Activated CD4-positive, alpha-beta T cell treated with anti-CD3 and anti-CD28 coated beads for 4 hours (primary cell): ENCODE results near the gene FAIM.
A peak's percentile ranks its signal among the peaks of the same experiment; 100 is the strongest.
"Not testable (repeated sequence)": the region's sequence is repeated elsewhere in the genome, so short reads cannot be mapped to it uniquely, and the experiment has no call there.

Experiments used
- DNase-seq, 2 donors: peaks; one replicate each; pipeline ENCODE4 v3.0.0-alpha.2; 2020

FAIM gene, protein sequence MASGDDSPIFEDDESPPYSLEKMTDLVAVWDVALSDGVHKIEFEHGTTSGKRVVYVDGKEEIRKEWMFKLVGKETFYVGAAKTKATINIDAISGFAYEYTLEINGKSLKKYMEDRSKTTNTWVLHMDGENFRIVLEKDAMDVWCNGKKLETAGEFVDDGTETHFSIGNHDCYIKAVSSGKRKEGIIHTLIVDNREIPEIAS

DNA sequence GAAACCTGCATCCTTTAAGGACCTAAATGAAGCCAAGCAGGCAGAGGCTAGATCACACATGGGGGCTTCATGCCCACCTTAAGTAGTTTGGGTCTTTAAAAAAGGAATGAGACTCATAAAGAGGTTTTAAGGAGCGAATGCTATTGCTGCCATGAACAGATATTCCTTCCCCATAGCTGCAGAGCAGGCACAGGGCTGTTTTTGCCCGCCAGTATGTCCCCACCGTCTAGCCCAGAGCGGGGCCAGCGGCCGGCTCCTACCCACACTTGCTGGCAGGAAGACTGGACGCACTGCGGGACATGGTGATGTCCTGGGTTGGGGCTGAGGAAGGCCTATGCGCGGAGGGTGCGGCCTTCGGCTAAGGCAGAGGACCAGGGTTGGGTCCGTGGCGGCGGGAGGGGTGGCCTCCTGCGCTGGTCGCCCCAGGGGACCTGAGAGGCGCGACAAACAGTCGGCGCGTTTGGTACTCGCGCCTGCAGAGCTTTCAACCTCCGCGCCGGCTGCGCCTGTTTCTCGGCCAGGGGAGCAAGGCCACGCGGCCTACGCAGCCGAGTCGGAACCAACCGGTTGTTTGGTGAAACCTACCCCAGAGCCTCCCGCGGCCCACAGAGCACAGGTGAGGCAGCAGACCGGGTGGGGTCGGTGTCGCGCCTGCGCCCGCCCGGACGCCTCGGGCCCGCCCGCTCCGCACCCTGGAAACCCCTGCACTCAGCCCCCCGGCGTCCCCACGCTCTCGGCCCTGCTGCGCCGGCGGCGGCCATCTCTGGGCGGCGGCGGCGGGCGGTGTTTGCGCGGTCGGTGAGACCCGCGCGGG lies at the start of gene FAIM:
Gene FAIM, plus strand, starts transcription at position 450 of the 814 bp plus-strand sequence. CDS start 10,956 bp downstream, outside the sequence.
- peak; percentile 55 to 61 for DNase-seq

DNA sequence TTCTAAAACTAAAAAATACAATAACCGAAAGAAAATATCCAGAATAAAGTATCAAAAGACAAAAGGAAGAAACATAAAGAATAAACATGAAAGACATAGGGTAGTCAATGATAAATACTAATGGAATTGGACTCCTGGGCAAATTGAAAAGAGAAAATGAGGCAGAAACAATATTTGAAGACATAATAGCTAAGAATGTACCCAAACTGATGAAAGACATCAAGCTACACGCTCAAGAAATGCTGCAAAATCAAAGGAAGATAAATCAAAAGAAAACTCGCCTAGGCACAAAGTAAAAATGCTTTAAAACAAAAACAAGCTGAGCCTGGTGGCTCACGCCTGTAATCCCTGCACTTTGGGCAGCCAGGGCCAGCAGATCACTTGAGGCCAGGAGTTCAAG lies 49.4 kb upstream of the FAIM start:
- DNase-seq, result no peak

DNA sequence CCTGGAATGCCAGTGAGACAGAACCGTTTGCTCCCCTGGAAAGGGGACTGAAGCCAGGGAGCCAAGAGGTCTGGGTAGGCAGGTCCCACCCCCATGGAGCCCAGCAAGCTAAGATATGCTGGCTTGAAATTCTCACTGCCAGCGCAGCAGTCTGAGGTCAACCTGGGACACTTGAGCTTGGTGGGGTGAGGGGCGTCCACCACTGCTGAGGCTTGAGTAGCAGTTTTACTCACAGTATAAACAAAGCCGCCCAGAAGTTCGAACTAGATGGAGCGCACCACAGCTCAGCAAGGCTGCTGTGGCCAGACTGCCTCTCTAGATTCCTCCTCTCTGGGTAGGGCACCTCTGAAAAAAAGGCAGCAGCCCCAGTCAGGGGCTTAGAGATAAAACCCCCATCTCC lies 48.1 kb upstream of the FAIM start:
- no peak for DNase-seq

DNA sequence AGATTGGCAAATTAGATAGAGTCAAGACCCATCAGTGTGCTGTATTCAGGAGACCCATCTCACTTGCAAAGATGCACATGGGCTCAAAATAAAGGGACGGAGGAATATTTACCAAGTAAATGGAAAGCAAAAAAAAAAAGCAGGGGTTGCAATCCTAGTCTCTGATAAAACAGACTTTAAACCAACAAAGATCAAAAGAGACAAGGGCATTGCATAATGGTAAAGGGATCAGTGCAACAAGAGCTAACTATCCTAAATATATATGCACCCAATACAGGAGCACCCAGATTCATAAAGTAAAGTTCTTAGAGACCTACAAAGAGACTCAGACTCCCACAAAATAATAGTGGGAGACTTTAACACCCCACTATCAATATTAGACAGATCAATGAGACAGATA lies 45.7 kb upstream of the FAIM start:
- DNase-seq, result not testable (repeated sequence)

DNA sequence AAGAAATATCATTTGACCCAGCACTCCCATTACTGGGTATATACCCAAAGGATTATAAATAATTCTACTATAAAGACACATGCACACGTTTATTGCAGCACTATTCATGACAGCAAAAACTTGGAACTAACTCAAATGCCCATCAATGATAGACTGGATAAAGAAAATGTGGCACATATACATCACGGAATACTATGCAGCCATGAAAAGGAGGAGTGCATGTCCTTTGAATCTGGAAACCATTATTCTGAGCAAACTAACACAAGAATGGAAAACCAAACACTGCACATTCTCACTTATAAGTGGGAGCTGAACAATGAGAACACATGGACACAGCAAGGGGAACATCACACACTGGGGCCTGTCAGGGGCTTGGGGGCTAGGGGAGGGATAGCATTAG lies 42.3 kb upstream of the FAIM start:
- not testable (repeated sequence) for DNase-seq

DNA sequence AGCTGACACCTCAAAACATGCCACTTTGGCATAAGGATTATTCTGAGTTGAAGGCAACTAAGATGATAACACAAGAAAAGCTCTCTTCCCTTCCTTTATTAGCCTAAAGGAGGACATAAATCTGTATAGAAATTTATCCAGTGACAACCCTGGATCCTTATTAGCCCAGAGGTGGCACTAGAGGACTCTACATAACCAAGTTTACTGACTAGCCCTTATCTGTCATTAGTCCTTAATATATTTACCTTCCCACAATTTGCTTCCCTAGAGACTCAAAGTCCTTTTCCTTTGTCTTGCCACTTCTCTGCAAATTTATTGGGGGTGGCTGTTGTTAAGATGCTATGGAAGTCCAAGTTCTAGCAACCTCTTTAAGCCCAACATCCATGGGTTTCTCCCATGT lies 41.2 kb upstream of the FAIM start:
- DNase-seq, result no peak

DNA sequence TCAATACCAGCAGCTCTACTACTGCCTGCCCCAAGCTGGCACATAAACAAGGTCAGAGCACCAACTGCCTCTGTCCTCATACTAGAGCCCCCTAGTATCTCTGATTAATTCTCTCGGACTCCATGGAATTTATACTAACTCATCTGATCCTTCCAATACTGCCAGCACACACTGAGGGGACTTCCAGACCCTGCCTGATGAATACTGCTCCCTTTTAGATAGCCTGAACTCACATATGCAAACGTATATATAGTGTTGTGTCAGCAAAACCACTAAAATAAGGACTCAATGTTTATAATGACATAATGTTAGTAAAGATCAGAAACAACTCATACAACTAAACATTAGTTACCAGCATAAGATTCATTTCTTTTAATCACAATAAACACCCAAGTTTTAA lies 39.5 kb upstream of the FAIM start:
- DNase-seq, result no peak

DNA sequence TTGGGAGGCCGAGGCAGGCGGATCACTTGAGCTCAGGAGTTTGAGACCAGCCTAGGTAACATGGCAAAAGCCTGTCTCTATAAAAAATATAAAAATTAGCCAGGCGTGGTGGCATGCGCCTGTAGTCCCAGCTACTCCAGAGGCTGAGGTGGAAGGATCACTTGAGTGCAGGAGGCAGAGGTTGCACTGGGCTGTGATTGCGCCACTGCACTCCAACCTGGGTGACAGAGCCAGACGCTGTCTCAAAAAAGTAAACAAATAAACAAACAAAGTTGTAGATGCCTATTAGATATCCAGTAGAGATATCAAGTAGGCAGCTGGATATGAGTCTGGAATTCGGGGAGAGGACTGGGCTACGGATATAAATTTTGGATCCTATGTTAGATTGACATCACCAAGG lies 38.9 kb upstream of the FAIM start:
- DNase-seq, result not testable (repeated sequence)

DNA sequence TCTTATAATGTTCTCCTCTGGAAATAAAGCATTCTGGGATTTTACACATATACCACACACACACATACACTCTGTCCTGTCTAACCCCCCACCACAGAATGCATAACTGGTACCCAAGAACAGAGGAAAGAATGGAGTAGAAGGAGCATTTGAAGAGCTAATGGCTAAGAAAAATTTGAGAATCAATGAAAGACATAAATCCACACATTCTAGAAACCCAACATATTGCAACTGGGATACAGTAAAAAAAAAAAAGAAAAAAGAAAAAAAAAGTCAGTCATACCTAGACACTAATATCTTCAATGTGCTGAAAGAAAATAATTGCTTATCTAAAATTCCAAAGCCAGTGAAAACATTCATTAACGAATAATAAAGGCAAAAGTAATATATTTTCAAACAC lies 35.4 kb upstream of the FAIM start:
- no peak for DNase-seq

DNA sequence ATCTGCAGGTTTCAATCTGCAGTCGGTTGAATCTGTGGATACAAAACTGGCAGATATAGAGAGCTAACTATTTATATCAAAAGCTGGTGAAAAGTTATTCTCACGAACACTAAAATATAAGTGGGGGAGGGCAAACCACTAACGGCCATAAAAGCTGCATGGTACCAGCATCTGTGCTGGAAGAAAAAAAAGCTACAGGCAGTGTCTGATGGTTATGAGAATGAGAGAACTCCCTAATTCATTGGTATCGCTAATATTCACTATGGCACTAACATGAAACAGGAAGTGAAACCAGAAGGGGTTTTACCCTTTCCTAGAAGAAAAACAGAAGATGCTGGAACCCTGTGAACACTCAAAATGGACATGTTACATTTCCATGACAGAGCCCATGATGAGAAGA lies 30.4 kb upstream of the FAIM start:
- no peak for DNase-seq

DNA sequence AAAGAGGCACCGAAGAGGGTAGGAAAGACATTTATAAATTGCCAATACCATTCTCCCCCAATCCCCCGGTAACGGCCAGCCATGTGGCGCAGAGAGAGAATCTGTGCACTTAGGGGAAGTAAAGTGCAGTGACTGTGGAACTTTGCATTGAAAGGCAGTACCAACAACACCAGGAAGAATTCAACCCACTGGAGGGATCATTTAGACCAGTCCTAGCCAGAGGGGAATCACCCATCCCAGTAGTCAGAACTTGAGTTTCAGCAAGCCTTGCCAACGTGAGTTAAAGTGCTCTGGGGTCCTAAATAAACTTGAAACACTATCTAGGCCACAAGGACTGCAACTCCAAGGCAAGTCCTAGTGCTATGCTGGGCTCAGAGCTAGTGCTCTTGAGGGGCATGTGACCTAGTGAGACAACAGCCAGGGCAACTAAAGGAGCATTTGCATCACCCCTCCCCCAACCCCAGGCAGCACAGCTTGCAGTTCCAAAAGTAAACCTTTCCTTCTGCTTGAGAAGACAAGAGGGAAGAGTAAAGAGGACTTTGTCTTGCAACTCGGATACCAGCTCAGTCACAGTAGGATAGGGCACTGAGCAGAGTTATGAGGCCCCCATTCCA lies 29.5 kb upstream of the FAIM start:
- no peak for DNase-seq

DNA sequence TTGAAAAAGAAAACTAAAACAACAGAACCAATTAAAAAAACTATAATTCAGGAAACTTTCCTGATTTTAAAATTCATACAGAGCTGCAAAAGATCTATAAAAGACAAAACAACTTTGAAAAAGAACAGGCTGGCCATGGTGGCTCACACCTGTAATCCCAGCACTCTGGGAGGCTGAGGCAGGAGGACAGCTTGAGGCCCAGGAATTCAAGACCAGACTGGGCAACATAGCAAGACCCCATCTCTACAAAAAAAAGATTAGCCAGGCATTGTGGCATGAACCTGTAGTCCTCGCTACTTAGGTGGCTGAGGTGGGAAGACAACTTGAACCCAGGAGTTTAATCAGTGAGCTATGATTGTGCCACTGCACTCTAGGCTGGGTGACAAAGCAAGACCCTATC lies 21.2 kb upstream of the FAIM start:
- DNase-seq, result no peak

DNA sequence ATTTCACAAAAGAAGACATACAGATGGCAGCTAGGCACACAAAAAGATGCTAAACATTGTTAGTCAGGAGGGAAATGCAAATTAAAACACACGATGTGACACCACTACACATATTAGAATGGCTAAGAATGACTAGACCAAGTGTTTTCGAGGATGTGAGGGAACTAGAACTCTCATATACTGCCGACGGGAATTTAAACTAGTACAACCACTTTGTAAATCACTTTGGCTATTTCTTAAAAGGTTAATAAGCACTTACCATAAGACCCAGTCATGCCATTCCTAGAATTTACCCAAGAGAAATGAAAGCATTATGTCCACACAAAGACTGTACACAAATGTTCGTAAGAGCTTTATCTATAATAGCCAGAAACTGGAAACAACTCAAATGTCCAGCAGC lies 20.1 kb upstream of the FAIM start:
- DNase-seq, result no peak

DNA sequence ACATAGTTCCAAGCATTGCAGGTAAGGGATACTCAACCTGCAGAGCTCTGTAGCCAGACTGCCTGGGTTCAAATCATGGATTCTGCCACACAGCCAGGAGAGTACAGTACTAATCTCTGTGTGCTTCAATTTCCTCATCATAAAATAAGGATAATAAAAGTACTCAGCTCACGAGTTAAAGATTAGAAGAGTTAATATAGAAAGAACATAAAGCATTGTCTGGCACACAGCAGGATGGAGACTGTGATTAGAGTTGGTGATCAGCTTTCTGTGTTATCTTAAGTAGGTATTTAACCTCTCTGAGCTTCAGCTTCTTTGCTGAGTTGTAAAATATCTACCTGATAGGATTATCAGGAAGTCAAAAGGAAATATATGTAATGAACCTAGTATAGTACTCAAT lies 17.2 kb upstream of the FAIM start:
- DNase-seq, result no peak

DNA sequence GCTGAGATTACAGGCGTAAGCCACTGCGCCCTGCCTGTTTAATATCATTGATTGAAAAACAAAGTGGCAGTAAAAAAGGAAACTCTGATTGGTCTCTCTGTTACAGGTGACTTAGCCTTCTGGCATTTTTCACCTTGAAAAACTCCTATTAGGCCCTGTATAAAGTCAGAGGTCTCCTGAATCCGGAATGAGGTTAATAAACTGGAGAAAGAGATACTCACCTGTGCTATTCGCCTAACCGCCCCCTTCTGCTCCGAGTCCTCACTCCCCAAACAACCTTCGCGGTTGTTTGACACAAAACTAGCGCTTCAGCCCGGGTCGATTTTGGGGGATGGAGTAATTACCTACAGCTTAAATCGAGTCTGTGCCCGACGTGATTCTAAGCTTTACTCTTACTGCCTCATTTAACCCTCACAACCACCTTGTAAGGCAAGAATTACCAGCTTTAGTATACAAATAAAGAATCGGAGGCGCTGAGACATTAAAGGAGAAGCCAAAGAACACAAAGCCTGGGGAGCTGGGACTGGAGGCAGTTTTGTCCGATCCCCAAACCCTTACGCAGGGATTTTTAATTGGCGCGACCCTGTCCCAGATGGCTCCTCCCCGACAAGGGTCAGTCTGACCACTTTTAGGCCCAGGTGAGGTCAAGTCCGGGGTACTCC lies 15.0 kb upstream of the FAIM start:
- DNase-seq, result no peak

DNA sequence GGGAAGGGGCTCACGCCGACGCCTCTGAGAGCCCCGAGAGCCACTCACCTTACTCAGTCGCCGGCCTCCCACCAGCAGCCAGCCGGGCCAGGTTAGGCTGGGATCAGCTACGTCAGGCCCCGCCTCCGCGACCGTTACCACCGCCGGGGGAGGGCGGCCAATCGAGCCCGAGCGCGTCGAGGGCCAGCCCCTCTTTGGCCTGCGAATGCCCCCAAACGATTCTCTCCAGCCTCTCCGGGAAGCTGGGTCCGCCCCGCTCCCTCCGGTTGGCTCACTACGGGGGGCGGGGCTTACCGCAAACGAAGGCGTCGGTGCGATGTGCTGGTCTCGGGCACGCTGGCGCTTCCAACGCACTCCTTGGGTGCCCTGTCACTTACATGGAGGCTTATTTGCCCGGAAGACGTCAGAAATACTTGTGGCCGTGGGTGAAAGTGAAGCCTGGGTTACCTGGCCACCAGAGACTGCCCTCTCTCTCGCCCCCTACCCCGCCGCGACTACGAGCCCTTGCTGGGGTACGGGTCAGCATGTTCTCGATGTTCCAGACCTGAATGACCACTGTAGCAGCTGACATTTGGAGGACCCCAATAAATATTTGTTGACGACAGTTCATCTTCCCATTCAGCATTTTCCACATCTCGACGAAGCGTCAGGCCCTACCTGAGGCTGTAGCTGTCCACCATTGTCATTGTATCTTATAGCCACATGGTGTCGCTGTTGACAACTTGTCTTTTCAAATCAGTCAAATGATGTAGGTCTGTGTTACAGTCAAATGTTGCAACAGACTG lies 14.2 kb upstream of the FAIM start, which contains the start of gene CEP70:
Gene CEP70, minus strand, starts transcription at position 111 of the 785 bp plus-strand sequence. CDS start 21,333 bp downstream, outside the sequence.
- DNase-seq, result peak; percentile 85 to 89

DNA sequence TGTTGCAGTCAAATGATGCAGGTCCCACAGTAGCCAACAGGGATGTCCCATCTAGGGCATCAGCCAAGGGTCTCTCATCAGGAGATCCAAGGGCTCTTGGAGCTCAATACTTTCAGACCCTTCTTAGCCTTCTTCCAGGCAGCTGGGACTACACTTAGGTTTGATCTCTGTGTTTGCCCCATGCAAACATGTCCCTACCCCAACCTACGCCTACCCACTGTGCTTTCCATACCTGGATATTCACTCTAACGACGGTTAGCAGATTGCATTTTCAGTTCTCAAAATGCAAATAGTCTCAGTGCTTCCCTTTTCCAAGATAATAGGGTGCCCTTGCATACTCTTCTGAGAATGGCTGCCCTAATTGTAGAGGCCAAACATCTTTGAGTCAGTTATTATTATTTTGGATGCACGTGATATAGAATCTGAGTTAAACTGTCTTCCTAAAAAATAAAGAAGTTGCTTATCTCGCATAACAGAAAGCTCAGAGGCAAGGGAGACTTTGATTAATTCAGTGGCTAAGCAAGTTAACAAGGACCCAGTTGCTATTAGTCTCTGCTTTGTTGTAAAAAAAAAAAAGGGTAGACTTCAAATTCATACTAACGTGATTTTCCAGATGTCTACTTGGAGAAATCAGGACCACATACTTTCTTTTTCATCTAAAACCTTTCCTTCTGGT lies 13.5 kb upstream of the FAIM start:
- no peak for DNase-seq

DNA sequence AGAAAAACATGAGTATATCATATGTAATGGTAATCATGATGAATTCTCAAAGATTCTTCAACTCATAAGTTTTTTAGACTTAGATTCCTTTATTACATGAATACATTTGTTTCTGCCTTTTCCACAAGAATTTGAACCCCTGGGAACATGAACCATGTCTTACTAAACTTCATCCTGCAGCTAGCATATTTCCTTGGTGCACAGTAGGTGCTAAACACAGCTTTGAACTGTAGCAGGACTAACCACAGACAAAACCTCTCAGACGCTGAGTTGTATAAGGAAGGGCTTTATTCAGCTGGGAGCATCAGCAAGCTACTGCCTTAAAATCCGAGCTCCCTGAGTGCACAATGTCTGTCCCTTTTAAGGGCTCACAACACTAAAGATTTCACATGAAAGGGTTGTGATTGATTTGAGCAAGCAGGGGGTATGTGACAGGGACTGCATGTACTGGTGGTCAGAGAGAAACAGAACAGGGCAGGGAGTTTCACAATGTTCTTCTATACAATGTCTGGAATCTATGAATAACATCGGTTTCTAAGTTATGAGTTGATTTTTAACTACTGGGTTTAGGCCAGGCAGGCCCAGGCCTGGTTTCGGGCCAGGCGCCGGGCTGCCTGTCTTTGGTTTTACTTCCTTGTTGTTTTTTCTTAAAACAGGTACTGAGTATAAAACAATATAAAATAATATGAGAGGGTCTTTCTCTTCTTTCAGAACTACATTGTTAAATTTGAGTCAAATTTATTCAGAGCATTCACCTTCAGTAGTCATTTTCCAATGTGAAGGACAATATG lies 11.2 kb upstream of the FAIM start:
- not testable (repeated sequence) for DNase-seq

DNA sequence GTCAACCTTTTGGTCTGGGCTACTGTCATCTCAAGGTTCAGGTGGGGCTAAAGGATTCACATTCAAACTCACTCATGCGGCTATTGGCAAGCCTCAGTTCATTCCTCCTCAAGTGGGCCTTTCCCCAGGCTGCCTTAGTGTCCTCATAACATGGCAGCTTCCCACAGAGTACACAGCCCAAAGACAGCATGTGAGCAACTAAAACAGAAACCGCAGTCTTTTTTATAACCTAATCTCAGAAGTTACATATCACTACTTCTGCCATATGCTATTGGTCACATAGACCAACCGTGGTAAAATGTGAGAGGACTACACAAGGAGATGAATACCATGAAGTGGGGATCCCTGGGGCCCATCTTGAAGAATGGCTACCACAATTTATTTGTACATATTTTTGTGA lies 10.0 kb upstream of the FAIM start:
- no peak for DNase-seq

DNA sequence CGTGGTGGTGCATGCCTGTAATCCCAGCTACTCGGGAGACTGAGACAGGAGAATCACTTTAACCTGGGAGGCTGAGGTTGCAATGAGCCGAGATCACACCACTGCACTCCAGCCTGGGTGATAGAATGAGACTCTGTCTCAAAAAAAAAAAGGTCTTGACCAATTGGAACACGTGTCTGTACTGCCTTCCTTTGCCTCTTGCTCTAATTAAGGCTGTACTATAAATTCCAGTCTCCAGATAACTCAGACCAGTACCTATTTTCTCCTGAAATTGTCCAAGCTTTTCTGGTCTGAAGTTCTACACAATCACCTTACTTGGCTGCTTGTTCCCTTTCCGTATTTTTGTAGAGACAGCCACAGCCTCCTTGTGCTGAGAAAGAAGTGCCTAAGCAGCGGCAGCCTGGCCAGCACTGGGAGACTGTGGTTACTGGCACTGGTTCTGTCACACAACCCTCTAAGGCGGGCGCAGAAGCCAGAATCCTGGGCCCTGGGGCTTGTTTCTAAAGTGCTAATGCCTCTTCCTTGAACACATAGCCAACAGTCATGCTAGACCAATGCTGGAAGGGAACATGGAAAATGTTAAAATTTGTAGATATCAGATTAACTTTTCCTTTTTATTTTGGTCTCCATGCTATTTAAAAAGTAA lies 8.3 kb upstream of the FAIM start:
- no peak for DNase-seq

DNA sequence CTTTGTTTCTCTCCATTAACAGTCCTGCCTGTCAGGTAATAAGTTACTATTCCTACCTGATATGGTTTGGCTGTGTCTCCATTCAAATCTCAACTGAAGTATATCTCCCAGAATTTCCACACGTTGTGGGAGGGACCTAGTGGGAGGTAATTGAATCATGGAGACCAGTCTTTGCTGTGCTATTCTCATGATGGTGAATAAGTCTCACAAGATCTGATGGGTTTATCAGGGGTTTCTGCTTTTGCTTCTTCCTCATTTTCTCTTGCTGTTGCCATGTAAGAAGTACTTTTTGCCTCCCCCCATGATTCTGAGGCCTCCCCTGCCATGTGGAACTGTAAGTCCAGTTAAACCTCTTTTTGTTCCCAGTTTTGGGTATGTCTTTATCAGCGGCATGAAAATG lies 6.9 kb upstream of the FAIM start:
- DNase-seq, result not testable (repeated sequence)
